HAP-1 (cell line): ENCODE data around the gene IL1RL2.

Experiments
- DNase-seq, 2 experiments: peaks; one replicate each; pipeline ENCODE4 v3.0.0-alpha.2; 2016 to 2020; ENCODE audit warnings: low spot score in 2 of 2
- H3K27me3 ChIP-seq: fragments of 250-450 bp; sonication (Bioruptor Pico); 2 replicates; pipeline ENCODE4 v1.5.1; 2020; ENCODE audit warnings: low read depth, mild to moderate bottlenecking, moderate library complexity
- H3K36me3 ChIP-seq: fragments of 250-450 bp; sonication (Bioruptor Pico); replicated peaks from 2 replicates; pipeline ENCODE4 v1.5.1; 2020; ENCODE audit warnings: mild to moderate bottlenecking
- H3K4me1 ChIP-seq: fragments of 250-450 bp; sonication (Bioruptor Pico); 2 replicates; pipeline ENCODE4 v1.5.1; 2020; ENCODE audit warnings: mild to moderate bottlenecking
- H3K4me3 ChIP-seq: fragments of 250-450 bp; sonication (Bioruptor Pico); 2 replicates; pipeline ENCODE4 v1.5.1; 2020; ENCODE audit warnings: mild to moderate bottlenecking, moderate library complexity
- H3K9me3 ChIP-seq: fragments of 250-450 bp; sonication (Bioruptor Pico); 2 replicates; pipeline ENCODE4 v1.5.1; 2020; ENCODE audit warnings: mild to moderate bottlenecking, moderate library complexity
- in situ Hi-C: fragments of 300-500 bp; cut with MboI; formaldehyde crosslinking; loops from 3 replicates; pipeline ENCODE4 v1.14.3; 2020; ENCODE audit warnings: low sequenced_read_pairs, inconsistent platforms, mixed read lengths

The IL1RL2 gene

GRCh38 chr2:102177814-102178478 lies 8.9 kb upstream of the IL1RL2 start:
- H3K4me1 ChIP-seq: no peaks in the 10 kb centered on the region

GRCh38 chr2:102179061-102179460 lies 7.8 kb upstream of the IL1RL2 start:
- in situ Hi-C loops: no loop called here
- Histone ChIP-seq H3K36me3 (no peaks in the 10 kb centered on the region), H3K4me3 (no peak overlapping the region), H3K27me3 (no peaks in the 10 kb centered on the region), H3K4me1 (no peaks in the 10 kb centered on the region), H3K9me3 (no peaks in the 10 kb centered on the region)
- DNase-seq: no peak

More at GRCh38 chr2:102177814-102178478, 8.9 kb upstream of the IL1RL2 start:
- H3K36me3 ChIP-seq: no peaks in the 10 kb centered on the region
- in situ Hi-C loops: no loop called here
- H3K4me3 ChIP-seq: no peak overlapping the region
- no peaks in the 10 kb centered on the region for H3K9me3 ChIP-seq
- no peaks in the 10 kb centered on the region for H3K27me3 ChIP-seq
- no peak for DNase-seq

GRCh38 chr2:102179788-102180686 lies 6.8 kb upstream of the IL1RL2 start:
- Histone ChIP-seq H3K27me3 (no peaks in the 10 kb centered on the region), H3K9me3 (no peaks in the 10 kb centered on the region), H3K4me1 (no peaks in the 10 kb centered on the region), H3K4me3 (no peak overlapping the region), H3K36me3 (no peaks in the 10 kb centered on the region)
- in situ Hi-C loops: no loop called here
- DNase-seq: no peak

GRCh38 chr2:102180687-102180999 lies 6.2 kb upstream of the IL1RL2 start:
- in situ Hi-C loops: no loop called here
- no peak overlapping the region for H3K4me3 ChIP-seq
- H3K9me3 ChIP-seq: no peaks in the 10 kb centered on the region
- no peaks in the 10 kb centered on the region for H3K4me1 ChIP-seq
- H3K27me3 ChIP-seq: no peaks in the 10 kb centered on the region
- no peak for DNase-seq
- H3K36me3 ChIP-seq: no peaks in the 10 kb centered on the region

GRCh38 chr2:102181376-102181775 lies 5.4 kb upstream of the IL1RL2 start:
- Histone ChIP-seq H3K27me3 (no peaks in the 10 kb centered on the region), H3K36me3 (no peaks in the 10 kb centered on the region), H3K9me3 (no peaks in the 10 kb centered on the region), H3K4me3 (no peak overlapping the region), H3K4me1 (no peaks in the 10 kb centered on the region)
- no peak for DNase-seq
- in situ Hi-C loops: no loop called here

GRCh38 chr2:102181919-102182635 lies 4.7 kb upstream of the IL1RL2 start:
- Histone ChIP-seq H3K9me3 (no peaks in the 10 kb centered on the region), H3K36me3 (no peaks in the 10 kb centered on the region), H3K4me3 (no peak overlapping the region), H3K4me1 (no peaks in the 10 kb centered on the region), H3K27me3 (no peaks in the 10 kb centered on the region)
- in situ Hi-C loops: no loop called here
- no peak for DNase-seq

GRCh38 chr2:102184018-102184417 lies 2.8 kb upstream of the IL1RL2 start:
- in situ Hi-C loops: no loop called here
- no peak for DNase-seq
- Histone ChIP-seq H3K36me3 (no peaks in the 10 kb centered on the region), H3K4me1 (no peaks in the 10 kb centered on the region), H3K9me3 (no peaks in the 10 kb centered on the region), H3K4me3 (no peak overlapping the region), H3K27me3 (no peaks in the 10 kb centered on the region)

- Histone ChIP-seq H3K9me3 (no peaks in the 10 kb centered on the region), H3K4me3 (no peak overlapping the region), H3K4me1 (no peaks in the 10 kb centered on the region), H3K36me3 (no peaks in the 10 kb centered on the region), H3K27me3 (no peaks in the 10 kb centered on the region)
- in situ Hi-C loops: no loop called here
- no peak for DNase-seq
These were observed 2.3 kb upstream of the IL1RL2 start for GRCh38 chr2:102184568-102184967.

GRCh38 chr2:102185347-102185746 lies 1.5 kb upstream of the IL1RL2 start:
- in situ Hi-C loops: no loop called here
- DNase-seq: no peak
- no peak overlapping the region for H3K4me3 ChIP-seq
- H3K9me3 ChIP-seq: no peaks in the 10 kb centered on the region
- no peaks in the 10 kb centered on the region for H3K4me1 ChIP-seq
- H3K27me3 ChIP-seq: no peaks in the 10 kb centered on the region
- no peaks in the 10 kb centered on the region for H3K36me3 ChIP-seq

GRCh38 chr2:102187496-102188150 lies 800 bp downstream of the IL1RL2 start:
- in situ Hi-C loops: no loop called here
- H3K4me1 ChIP-seq: no peaks in the 10 kb centered on the region
- no peak overlapping the region for H3K4me3 ChIP-seq
- H3K9me3 ChIP-seq: no peaks in the 10 kb centered on the region
- no peak for DNase-seq
- H3K27me3 ChIP-seq: no peaks in the 10 kb centered on the region
- no peaks in the 10 kb centered on the region for H3K36me3 ChIP-seq

- in situ Hi-C loops: no loop called here
- Histone ChIP-seq H3K4me1 (no peaks in the 10 kb centered on the region), H3K36me3 (no peaks in the 10 kb centered on the region), H3K4me3 (no peak overlapping the region), H3K9me3 (no peaks in the 10 kb centered on the region), H3K27me3 (no peaks in the 10 kb centered on the region)
- no peak for DNase-seq
These were observed 3.7 kb downstream of the IL1RL2 start for GRCh38 chr2:102190430-102191107.

GRCh38 chr2:102191501-102191900 lies 4.7 kb downstream of the IL1RL2 start:
- Histone ChIP-seq H3K4me3 (no peak overlapping the region), H3K27me3 (no peaks in the 10 kb centered on the region), H3K4me1 (no peaks in the 10 kb centered on the region), H3K9me3 (no peaks in the 10 kb centered on the region), H3K36me3 (no peaks in the 10 kb centered on the region)
- DNase-seq: no peak
- in situ Hi-C loops: no loop called here

GRCh38 chr2:102193074-102193473 lies 6.3 kb downstream of the IL1RL2 start:
- no peak for DNase-seq
- no peaks in the 10 kb centered on the region for H3K4me1 ChIP-seq
- in situ Hi-C loops: no loop called here
- no peaks in the 10 kb centered on the region for H3K36me3 ChIP-seq
- no peaks in the 10 kb centered on the region for H3K9me3 ChIP-seq
- no peaks in the 10 kb centered on the region for H3K27me3 ChIP-seq
- no peak overlapping the region for H3K4me3 ChIP-seq
